HUES48 (cell line): ENCODE data around the gene SLC35F4.

Experiments used
- H3K27ac ChIP-seq: one replicate; pipeline ENCODE4 v1.7.0; 2013; ENCODE audit warnings: low read depth, low read length, inconsistent platforms
- H3K27me3 ChIP-seq: 2 replicates; pipeline ENCODE4 v1.6.1; 2013; ENCODE audit warnings: mild to moderate bottlenecking, low read length; ENCODE audit not compliant: control insufficient read depth, insufficient read depth
- H3K36me3 ChIP-seq: 2 replicates; pipeline ENCODE4 v1.6.1; 2013; ENCODE audit warnings: low read length; ENCODE audit not compliant: control insufficient read depth, insufficient read depth
- H3K4me1 ChIP-seq: 2 replicates; pipeline ENCODE4 v1.6.1; 2013; ENCODE audit warnings: mild to moderate bottlenecking, low read length; ENCODE audit not compliant: control insufficient read depth, insufficient read depth
- H3K4me3 ChIP-seq: 2 replicates; pipeline ENCODE4 v1.5.1; 2013; ENCODE audit warnings: mild to moderate bottlenecking, low read depth, low read length
- H3K9ac ChIP-seq: 2 replicates; pipeline ENCODE4 v1.6.1; 2013; ENCODE audit warnings: mild to moderate bottlenecking, low read depth, low read length, moderate library complexity
- H3K9me3 ChIP-seq: 2 replicates; pipeline ENCODE4 v1.6.1; 2013; ENCODE audit warnings: low read length; ENCODE audit not compliant: control insufficient read depth, insufficient read depth

SLC35F4 gene

DNA sequence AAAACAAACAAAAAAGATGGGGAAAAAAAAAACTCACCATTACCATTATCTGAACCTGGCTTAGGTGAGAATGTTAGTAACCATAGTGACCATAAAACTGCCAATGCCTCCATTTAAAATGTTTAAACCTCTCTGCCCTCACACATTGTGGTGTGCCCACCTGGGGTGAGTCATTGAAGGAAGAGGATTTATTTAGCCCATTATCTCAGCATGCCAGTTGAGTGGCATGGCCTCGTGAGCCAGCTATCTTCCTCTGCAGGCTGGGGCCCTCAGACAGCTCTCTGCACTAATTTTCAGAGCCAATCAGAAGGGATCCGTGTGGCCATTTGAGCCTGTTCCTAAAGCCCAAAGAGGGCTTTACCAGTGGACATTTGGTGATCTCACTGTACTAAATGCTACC is 290.4 kb downstream of the SLC35F4 start:
- H3K4me1 ChIP-seq: peaks cover 10% of the 10 kb centered on the region; the same call in 1 of the 2 replicates
- no peaks in the 10 kb centered on the region for H3K9me3 ChIP-seq

DNA sequence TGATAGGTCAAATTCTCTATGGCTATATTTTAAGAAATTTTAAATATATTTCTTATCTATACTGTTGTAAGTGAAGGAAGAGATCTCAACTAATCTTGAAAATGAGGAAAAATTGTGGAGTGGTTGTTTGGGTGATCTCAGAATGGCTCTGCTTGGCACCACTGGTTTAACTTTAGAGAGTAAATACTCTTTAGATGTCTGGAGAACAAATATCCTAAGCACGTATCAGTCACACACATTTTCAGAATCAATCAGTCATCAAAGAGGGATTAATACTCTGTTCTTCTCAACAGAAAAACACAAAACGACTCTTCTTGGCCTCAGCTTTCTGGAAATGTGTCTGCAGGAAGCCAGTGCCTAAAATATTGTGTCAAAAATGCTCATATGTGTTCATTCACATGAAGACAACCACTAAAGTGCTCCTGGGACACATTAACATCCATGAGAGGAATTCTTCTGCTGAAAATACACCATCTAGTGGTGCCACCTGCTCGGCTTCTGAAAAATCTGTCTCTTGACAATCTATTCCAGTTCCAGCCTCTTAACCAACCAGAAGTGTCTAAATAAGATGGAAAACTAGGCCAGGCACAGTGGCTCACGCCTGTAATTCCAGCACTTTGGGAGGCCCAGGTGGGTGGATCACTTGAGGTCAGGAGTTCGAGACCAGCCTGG is 291.1 kb downstream of the SLC35F4 start:
- H3K27ac ChIP-seq: no peak overlapping the region
- H3K9me3 ChIP-seq: no peaks in the 10 kb centered on the region
- no peaks in the 10 kb centered on the region for H3K27me3 ChIP-seq
- no peak overlapping the region for H3K9ac ChIP-seq
- H3K36me3 ChIP-seq: no peaks in the 10 kb centered on the region
- H3K4me1 ChIP-seq: peaks cover 10% of the 10 kb centered on the region; the same call in 1 of the 2 replicates
- no peak overlapping the region for H3K4me3 ChIP-seq

More for the DNA sequence above, 290.4 kb downstream of the SLC35F4 start:
- no peak overlapping the region for H3K9ac ChIP-seq
- no peak overlapping the region for H3K4me3 ChIP-seq
- no peaks in the 10 kb centered on the region for H3K27me3 ChIP-seq
- no peaks in the 10 kb centered on the region for H3K36me3 ChIP-seq
- H3K27ac ChIP-seq: no peak overlapping the region

DNA sequence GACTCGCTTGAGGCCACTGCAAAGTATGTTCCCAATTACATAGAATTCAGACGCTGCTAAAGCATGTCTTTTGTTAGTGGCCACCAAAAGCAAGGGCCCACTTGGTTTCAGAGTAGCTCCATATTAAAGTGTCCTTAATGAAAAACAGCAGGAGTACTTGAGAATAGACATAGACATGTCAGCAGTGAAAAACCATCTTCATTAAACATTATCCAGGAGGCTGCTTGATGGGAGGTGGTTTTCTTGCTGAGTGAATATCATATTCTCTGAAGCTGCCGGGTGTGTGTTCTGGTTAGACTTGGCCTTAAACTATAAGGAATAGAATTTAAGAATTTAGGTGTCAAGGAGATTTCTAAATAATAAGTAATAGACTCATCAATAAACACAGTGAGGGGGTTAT is 292.7 kb downstream of the SLC35F4 start:
- H3K36me3 ChIP-seq: no peaks in the 10 kb centered on the region
- H3K4me3 ChIP-seq: no peak overlapping the region
- H3K9me3 ChIP-seq: no peaks in the 10 kb centered on the region
- no peak overlapping the region for H3K9ac ChIP-seq
- H3K4me1 ChIP-seq: peaks cover 10% of the 10 kb centered on the region; the same call in 1 of the 2 replicates
- no peaks in the 10 kb centered on the region for H3K27me3 ChIP-seq
- H3K27ac ChIP-seq: no peak overlapping the region

DNA sequence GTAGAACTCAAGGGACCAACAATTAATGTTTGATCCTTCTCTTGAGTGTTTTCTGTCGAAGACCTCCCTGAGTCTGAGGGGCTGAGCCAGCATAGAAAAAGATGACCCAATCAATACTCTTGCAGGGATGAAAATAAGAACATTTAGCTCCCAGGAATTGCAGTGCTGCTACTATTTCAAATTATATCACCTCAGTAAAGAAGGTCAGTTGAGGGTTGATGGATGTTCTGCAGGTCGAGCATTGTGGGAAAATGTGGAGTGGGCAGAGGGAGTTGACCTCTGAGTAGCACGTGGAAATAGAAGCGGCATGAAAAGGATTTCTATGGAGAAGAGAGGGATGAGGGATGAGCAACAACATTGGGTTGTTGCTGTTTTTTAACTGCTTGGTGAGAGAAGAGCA is 297.3 kb downstream of the SLC35F4 start:
- no peak overlapping the region for H3K9ac ChIP-seq
- no peak overlapping the region for H3K4me3 ChIP-seq
- no peaks in the 10 kb centered on the region for H3K9me3 ChIP-seq
- no peaks in the 10 kb centered on the region for H3K27me3 ChIP-seq
- no peaks in the 10 kb centered on the region for H3K4me1 ChIP-seq
- no peaks in the 10 kb centered on the region for H3K36me3 ChIP-seq
- no peak overlapping the region for H3K27ac ChIP-seq

DNA sequence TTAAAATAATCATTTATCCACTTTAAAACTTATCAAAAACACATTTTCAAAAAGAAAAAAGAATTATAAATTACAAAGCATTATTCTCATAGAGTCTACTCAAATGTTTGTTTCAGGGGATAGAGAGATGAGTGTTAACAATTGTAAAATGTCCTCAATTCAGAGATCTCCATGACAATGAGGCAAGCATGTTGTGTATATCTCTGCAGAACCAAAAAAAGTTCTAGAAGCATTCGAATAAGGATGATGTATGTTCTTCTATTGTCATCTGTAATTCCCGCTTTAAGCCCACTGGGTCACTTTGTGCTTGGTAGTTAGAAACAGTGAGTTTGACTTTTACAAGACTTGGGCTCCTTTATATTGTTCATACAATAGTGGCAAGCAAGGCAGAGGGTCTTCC is 298.7 kb downstream of the SLC35F4 start:
- Histone ChIP-seq H3K9me3 (no peaks in the 10 kb centered on the region), H3K4me1 (no peaks in the 10 kb centered on the region), H3K27ac (no peak overlapping the region), H3K36me3 (no peaks in the 10 kb centered on the region), H3K4me3 (no peak overlapping the region), H3K27me3 (no peaks in the 10 kb centered on the region), H3K9ac (no peak overlapping the region)

DNA sequence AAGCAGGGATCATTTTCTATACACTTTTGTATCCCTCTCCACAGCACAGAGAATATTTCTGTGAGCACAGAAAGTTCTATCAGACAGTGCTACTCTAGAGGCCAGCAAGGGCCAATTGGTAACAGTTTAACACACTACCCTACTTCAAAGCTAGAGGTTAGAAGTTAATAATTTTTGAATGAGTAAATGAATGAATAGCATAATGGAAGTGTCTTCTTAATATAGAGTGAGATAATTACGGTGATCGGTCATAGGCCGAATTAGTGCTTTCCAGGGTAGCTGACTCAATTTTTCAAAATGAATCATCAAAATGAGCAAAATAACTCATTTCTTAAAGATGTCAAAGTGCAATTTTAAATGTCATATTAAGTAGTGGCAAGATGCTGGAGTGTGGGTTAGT is 305.2 kb downstream of the SLC35F4 start:
- Histone ChIP-seq H3K27me3 (no peaks in the 10 kb centered on the region), H3K4me3 (no peak overlapping the region), H3K4me1 (no peaks in the 10 kb centered on the region), H3K9me3 (no peaks in the 10 kb centered on the region), H3K9ac (no peak overlapping the region), H3K36me3 (no peaks in the 10 kb centered on the region), H3K27ac (no peak overlapping the region)

DNA sequence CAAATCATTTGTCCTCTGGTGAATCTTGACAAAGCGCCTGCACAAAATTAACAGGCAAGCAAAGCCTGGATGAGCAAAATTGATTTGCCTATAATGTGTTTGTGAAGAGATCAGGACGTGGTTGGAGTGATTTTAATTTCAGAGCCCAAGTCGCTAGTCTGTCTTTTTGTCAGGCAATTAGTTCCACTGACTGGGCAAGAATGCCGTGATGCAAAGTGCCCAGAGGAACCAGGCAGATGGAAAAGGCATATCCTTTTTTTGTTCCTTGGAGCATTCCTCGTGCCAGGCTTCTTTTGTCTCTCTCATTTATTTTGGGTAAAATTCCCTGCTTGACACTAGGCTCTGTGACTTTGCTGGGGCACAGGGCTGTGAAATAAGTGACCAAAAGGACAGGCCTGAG is 306.3 kb downstream of the SLC35F4 start:
- Histone ChIP-seq H3K9me3 (no peaks in the 10 kb centered on the region), H3K4me3 (no peak overlapping the region), H3K4me1 (no peaks in the 10 kb centered on the region), H3K36me3 (no peaks in the 10 kb centered on the region), H3K9ac (no peak overlapping the region), H3K27ac (no peak overlapping the region), H3K27me3 (no peaks in the 10 kb centered on the region)

DNA sequence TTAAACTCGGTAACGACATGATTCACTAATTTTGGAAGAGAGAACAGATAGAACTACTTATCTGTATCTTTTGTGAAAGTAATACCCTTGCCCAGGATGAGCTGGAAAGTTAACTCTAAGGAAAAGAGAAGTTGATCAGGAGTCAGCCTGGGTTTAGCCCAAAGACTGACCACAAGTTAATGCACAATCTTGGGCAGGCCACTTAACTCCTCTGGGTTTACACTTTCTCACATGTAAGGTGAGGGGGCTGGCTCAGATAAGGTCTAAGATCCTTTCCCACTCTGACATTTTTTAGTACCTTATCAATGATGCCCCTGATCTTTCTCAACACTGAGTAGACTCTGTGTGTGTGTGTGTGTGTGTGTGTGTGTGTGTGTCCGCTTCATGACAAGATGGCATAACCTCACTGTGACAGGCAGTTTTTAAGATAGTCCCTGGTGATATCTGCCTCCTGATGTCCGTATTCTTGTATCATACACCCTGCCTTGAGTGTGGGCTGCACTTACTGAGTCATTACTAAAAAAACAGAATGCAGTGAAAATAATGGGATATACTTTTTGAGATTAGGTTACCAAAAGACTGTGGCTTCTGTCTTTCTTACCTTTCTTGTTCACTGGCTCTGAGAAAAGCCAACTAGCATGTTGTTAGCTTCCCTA is 316.0 kb downstream of the SLC35F4 start:
- Histone ChIP-seq H3K4me3 (no peak overlapping the region), H3K9me3 (no peaks in the 10 kb centered on the region), H3K4me1 (no peaks in the 10 kb centered on the region), H3K27ac (no peak overlapping the region), H3K9ac (no peak overlapping the region), H3K27me3 (no peaks in the 10 kb centered on the region), H3K36me3 (no peaks in the 10 kb centered on the region)

DNA sequence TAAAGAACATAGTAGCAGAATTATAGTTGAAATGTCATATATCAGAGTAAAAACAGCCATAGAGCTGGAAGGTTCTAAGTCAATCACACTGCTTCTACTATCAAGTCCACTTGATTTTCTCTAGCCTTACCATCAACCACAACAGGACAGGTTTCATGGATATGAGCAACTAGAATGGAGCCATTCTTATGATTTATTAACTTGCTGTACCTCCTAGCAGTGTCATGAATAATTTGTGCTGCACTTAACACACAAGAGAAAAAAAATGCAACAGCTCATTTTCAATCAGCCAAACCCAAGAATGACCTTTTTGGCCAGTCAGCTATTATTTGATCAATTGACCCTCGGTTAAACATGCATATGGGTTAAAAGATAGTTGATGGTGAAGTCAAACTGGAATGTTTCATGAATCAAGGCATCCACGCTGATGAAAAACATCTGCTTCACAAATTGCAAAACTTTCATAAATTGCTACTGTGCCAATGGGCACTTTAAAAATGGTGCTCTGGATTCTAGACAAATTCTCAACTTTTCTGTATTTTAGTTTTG is 316.8 kb downstream of the SLC35F4 start:
- H3K36me3 ChIP-seq: no peaks in the 10 kb centered on the region
- no peaks in the 10 kb centered on the region for H3K4me1 ChIP-seq
- no peaks in the 10 kb centered on the region for H3K9me3 ChIP-seq
- no peak overlapping the region for H3K27ac ChIP-seq
- no peak overlapping the region for H3K9ac ChIP-seq
- no peaks in the 10 kb centered on the region for H3K27me3 ChIP-seq
- H3K4me3 ChIP-seq: no peak overlapping the region

DNA sequence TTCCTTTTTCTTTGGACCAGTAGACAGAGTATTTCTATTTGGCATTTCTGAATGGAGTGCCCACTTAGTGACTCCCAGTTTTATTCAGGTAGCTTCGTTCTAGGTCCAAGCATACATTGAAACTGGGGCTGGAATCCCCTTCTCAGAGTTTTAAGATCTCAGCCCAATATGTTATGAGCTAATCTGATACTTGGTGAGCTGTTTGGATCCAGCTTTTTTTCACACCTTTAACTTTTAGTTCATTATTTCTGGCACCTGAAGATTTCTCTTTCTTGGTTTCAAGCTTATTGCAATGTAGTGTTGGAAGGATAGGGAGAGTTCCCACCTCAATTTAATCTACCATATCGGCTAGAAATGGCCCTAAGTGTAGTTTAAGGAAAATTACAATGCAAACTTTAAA is 318.8 kb downstream of the SLC35F4 start:
- Histone ChIP-seq H3K36me3 (no peaks in the 10 kb centered on the region), H3K9me3 (no peaks in the 10 kb centered on the region), H3K9ac (no peak overlapping the region), H3K4me3 (no peak overlapping the region), H3K4me1 (no peaks in the 10 kb centered on the region), H3K27ac (no peak overlapping the region), H3K27me3 (no peaks in the 10 kb centered on the region)

DNA sequence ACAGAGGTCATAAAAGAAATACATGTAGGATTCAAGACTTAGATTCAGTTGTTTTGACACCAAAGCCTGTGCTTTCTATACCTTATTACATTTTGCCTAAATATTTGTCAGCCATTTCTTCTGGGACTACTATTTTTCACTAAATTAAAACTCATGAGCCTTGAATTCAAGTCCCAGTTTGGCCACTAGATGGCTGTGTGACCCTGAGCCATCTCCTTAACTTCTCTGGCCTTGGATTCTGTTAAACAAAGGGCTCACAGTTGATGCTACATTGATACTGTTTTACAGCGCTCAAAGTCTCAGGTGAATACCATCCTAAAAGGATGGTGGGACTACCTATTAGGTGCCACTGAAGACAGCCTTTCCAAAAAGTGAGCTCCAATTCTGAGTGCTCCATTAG is 332.7 kb downstream of the SLC35F4 start:
- H3K9ac ChIP-seq: no peak overlapping the region
- no peaks in the 10 kb centered on the region for H3K36me3 ChIP-seq
- H3K27ac ChIP-seq: no peak overlapping the region
- H3K4me1 ChIP-seq: no peaks in the 10 kb centered on the region
- no peaks in the 10 kb centered on the region for H3K9me3 ChIP-seq
- no peak overlapping the region for H3K4me3 ChIP-seq
- H3K27me3 ChIP-seq: no peaks in the 10 kb centered on the region
